8988T (cell line): ENCODE data around the gene GPR149.
"Not testable (repeated sequence)": the region's sequence is repeated elsewhere in the genome, so short reads cannot be mapped to it uniquely, and the experiment has no call there.

ENCODE experiments used
- DNase-seq: peaks from one replicate; pipeline ENCODE4 v3.0.0; 2011

The GPR149 gene

GRCh38 chr3:154430014-154430413 is at the start of gene GPR149:
Gene GPR149 (minus strand): TSS chr3:154430190. CDS start chr3:154429615, 575 bp downstream.
- DNase-seq = no peak

GRCh38 chr3:154473769-154474168 is 43.8 kb upstream of the GPR149 start:
- DNase-seq = no peak

DNA sequence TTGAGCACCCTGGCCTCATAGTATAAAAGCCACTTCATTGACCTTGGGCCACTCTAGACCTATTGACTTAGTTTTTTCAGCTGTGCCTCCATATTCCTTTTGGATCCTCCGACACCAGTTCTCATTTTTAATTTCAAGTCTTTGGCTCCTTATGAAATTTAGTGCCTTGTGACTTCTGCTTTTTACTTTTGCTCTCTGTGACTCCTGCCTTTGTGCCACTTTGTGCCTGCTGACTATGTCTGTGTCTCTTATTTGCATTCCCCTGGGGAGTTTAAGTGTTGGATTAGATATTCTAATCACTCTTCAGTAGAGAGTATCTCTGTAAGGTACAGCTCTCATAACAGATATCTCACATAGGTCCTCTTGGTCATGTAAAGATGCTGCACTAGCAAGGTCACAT is 39.6 kb upstream of the GPR149 start:
- no peak for DNase-seq

- no peak for DNase-seq
Measured at GRCh38 chr3:154464440-154465190, 34.6 kb upstream of the GPR149 start.

DNA sequence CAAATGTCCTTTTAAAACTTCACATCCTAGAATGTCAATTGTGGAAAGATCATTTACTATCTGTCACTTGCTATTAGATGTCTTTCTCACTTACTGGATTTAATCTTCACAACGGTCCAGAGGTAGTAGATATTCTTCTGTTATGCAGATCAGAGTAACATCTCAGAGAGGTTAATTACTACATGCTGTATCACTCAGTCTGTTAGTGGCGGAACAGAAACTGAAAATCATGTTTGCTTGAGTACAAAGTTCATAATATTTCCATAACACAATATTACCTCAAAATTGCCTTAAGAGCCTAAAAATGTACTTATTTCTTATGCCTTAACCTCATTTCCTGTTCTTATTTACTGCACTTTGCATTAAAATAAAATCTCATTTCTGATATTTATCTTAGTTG is 28.6 kb upstream of the GPR149 start:
- no peak for DNase-seq

DNA sequence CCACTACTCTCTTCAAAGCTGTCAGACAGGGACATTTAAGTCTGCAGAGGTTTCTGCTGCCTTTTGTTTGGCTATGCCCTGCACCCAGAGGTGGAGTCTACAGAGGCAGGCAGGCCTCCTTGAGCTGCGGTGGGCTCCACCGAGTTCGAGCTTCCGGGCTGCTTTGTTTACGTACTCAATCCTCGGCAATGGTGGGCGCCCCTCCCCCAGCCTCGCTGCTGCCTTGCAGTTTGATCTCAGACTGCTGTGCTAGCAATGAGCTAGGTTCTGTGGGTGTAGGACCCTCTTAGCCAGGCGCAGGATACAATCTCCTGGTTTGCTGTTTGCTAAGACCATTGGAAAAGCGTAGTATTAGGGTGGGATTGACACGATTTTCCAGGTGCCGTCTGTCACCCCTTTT is 9.1 kb upstream of the GPR149 start:
- not testable (repeated sequence) for DNase-seq

- no peak for DNase-seq
Measured at GRCh38 chr3:154431043-154431442, 1.1 kb upstream of the GPR149 start.

GRCh38 chr3:154428286-154429206 is 1.4 kb downstream of the GPR149 start:
- DNase-seq = no peak

DNA sequence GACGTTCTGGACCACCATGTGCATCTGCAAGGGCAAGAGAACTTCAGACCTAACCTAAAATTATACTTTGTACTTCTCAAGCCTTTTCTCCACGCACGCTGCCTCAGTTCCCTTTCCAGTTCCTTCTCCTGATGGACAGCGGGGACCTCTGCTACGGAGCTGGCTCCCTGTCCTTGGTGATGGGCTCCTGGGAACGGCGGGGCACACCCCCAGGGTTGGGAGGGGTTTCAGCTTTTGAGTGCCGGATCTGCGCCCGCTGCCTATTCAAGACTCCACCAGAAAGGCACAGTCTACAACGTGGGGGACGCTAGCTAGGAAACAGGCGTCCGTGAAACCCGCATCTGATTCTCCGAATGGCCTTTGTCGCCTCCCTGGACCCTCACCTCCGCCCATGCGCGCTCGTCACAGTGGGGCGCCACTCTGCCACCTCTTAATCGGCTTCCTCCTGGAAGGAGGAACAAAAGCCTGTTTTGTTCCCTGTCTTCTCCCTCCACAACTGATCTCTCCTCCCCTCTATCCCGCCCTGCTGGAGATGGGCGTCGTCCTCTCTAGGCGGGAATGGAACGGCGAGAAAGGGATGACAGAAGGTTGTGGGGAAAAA is 2.2 kb downstream of the GPR149 start:
- no peak for DNase-seq

GRCh38 chr3:154422694-154423093 is 7.3 kb downstream of the GPR149 start:
- no peak for DNase-seq

GRCh38 chr3:154421083-154421482 is 8.9 kb downstream of the GPR149 start:
- DNase-seq = no peak

DNA sequence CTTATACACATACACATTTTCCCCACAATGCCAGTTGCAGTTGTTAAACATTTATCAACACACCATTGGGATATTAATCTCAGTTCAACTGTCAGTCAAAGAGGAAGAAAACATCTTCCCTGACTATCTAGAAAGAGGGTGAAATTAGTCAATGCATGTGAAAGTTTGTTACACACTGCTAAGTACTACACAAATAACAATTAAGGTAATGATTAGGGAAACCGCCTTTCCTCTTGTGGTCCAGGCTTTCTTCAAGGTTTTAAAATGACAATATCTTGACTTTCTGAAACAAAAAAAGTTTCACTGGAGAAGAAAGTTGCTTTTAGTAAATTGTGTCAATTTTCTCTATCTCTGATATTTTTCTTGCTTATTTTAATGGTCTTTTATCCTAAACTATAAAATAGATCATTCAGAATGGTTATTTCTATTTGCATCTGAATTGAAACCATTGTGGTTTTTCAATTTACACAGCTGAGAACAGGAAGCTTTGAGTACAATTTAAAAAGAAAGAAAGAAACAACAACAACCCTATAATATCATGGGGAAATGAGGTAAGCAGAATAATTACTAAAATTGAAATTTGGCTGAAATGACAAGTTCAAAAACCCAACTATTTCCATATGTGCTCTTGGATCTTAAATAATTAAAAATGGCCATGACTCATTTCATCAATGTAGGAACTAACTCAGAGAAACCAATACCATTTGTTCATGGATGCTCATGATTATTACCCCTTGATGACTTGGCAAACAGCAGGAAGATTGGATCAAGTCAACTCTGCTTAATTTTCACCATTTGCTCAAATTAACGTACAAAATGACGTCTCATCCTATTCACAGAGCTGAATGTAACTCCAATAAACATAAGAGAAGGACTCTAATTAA is 31.7 kb downstream of the GPR149 start:
- DNase-seq = no peak

GRCh38 chr3:154389861-154390260 is 40.1 kb downstream of the GPR149 start:
- no peak for DNase-seq

- DNase-seq = no peak
Measured at GRCh38 chr3:154384479-154384878, 45.5 kb downstream of the GPR149 start.

DNA sequence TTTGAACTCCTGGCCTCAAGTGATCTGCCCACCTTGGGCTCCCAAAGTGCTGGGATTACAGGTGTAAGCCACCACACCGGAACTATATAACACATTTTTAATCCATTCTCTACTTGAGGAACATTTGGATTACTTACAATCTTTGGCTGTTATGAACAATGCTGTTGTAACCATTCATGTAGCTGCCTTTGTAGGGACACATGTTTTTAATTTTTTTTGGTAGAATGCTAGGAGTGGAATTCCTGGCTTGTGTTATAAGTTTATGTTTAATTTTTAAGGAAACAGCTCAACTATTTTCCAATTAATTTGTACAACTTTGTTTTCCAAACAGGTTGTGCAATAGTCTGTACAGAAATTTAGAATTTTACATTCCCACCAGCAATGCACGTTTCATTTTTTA is 51.7 kb downstream of the GPR149 start:
- no peak for DNase-seq

- DNase-seq = no peak
Measured at GRCh38 chr3:154367221-154367620, 62.8 kb downstream of the GPR149 start.

DNA sequence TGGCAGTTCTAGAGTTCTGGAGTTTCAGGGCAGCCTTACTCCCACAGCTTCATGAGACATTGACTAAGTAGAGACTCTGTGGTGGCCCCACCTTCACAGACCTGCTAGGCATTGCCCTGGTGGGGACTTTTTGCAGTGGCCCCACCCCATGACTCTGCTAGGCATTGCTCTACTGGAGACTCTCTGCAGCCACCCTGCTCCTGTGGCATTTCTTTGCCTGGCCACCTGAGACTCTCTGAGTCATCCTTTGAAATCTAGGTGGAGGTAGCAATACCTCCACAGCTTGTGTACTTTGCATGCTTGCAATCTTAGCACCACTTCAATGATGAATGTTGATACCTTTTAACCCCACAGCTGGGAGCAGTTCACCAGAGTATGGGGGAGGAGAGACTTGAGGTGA is 65.1 kb downstream of the GPR149 start:
- no peak for DNase-seq

- no peak for DNase-seq
Measured at GRCh38 chr3:154361099-154361498, 68.9 kb downstream of the GPR149 start.

DNA sequence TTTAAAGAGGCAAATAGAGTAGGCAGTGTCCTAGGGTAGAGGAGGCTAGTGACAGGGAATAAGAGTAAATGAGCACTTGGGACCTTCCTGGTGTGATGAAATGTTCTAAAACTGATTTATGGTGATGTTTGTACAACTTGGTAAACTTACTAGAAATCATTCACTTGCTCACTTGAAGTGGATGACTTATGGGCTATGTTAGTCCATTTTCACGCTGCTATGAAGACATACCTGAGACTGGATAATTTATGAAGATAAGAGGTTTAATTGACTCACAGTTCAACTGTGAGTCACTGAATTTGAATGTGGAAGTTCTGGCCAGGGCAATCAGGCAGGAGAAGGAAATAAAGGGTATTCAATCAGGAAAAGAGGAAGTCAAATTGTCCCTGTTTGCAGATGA is 74.0 kb downstream of the GPR149 start:
- DNase-seq = no peak

- no peak for DNase-seq
Measured at GRCh38 chr3:154349223-154349622, 80.8 kb downstream of the GPR149 start.

- no peak for DNase-seq
Measured at GRCh38 chr3:154345422-154346122, 84.4 kb downstream of the GPR149 start.

GRCh38 chr3:154338570-154338969 is 91.4 kb downstream of the GPR149 start:
- DNase-seq = no peak
